HEK293T (cell line): ENCODE results near the gene EXOC1.

Experiments
- CTCF ChIA-PET: fragments of 350-600 bp; formaldehyde crosslinking; extraction: SDS; loops from one replicate; lab custom pipeline; 2021; ENCODE audit warnings: antibody characterized with exemption, inconsistent platforms; lab: Yijun Ruan, JAX
- POLR2A ChIA-PET: fragments of 350-600 bp; formaldehyde crosslinking; extraction: SDS; loops from one replicate; lab custom pipeline; 2020; ENCODE audit warnings: antibody characterized with exemption, inconsistent platforms; lab: Yijun Ruan, JAX
- DNase-seq: peaks from one replicate; pipeline ENCODE4 v3.0.0; 2012; ENCODE audit warnings: mixed read lengths; ENCODE audit errors: extremely low spot score
- ARNT ChIP-seq: fragments of 450-650 bp; IDR thresholded peaks from 2 replicates; pipeline ENCODE4 v1.6.1; 2017; ENCODE audit warnings: mild to moderate bottlenecking
- BHLHE40 ChIP-seq: fragments of 450-650 bp; IDR thresholded peaks from 2 replicates; pipeline ENCODE4 v1.6.1; 2016; ENCODE audit warnings: mild to moderate bottlenecking, moderate library complexity, borderline replicate concordance
- CTBP1 ChIP-seq: fragments of 450-650 bp; IDR thresholded peaks from 2 replicates; pipeline ENCODE4 v1.6.1; 2016; ENCODE audit warnings: borderline replicate concordance
- ELF4 ChIP-seq: fragments of 450-650 bp; IDR thresholded peaks from 2 replicates; pipeline ENCODE4 v1.6.1; 2017; ENCODE audit warnings: antibody characterized with exemption
- FOXA1 ChIP-seq: fragments of 450-650 bp; IDR thresholded peaks from 2 replicates; pipeline ENCODE4 v1.6.1; 2016; ENCODE audit warnings: mild to moderate bottlenecking
- FOXK2 ChIP-seq: fragments of 450-650 bp; IDR thresholded peaks from 2 replicates; pipeline ENCODE4 v1.6.1; 2016; ENCODE audit warnings: mild to moderate bottlenecking
- FOXM1 ChIP-seq: fragments of 450-650 bp; IDR thresholded peaks from 2 replicates; pipeline ENCODE4 v1.6.1; 2017; ENCODE audit warnings: mild to moderate bottlenecking, borderline replicate concordance
- HDGF ChIP-seq: fragments of 450-650 bp; IDR thresholded peaks from 2 replicates; pipeline ENCODE4 v1.6.1; 2017; ENCODE audit warnings: antibody characterized with exemption, borderline replicate concordance
- L3MBTL2 ChIP-seq: fragments of 450-650 bp; conservative IDR thresholded peaks from 2 replicates; pipeline ENCODE4 v1.6.1; 2016; ENCODE audit warnings: mild to moderate bottlenecking
- LEF1 ChIP-seq: fragments of 450-650 bp; IDR thresholded peaks from 2 replicates; pipeline ENCODE4 v1.6.1; 2017; ENCODE audit warnings: mild to moderate bottlenecking, borderline replicate concordance
- NFRKB ChIP-seq: fragments of 450-650 bp; IDR thresholded peaks from 2 replicates; pipeline ENCODE4 v1.6.1; 2016; ENCODE audit warnings: mild to moderate bottlenecking, moderate library complexity
- SP1 ChIP-seq: fragments of 450-650 bp; IDR thresholded peaks from 2 replicates; pipeline ENCODE4 v1.6.1; 2017
- SUZ12 ChIP-seq: fragments of 450-650 bp; IDR thresholded peaks from 2 replicates; pipeline ENCODE4 v1.6.1; 2016; ENCODE audit warnings: mild to moderate bottlenecking
- TARDBP ChIP-seq: fragments of 450-650 bp; IDR thresholded peaks from 2 replicates; pipeline ENCODE4 v1.6.1; 2016
- ZNF384 ChIP-seq: fragments of 450-650 bp; IDR thresholded peaks from 2 replicates; pipeline ENCODE4 v1.6.1; 2016
- TF ChIP-seq, protein P1 (sequence below): fragments of 450-650 bp; IDR thresholded peaks from 2 replicates; pipeline ENCODE4 v1.6.1; 2016

Gene EXOC1

DNA sequence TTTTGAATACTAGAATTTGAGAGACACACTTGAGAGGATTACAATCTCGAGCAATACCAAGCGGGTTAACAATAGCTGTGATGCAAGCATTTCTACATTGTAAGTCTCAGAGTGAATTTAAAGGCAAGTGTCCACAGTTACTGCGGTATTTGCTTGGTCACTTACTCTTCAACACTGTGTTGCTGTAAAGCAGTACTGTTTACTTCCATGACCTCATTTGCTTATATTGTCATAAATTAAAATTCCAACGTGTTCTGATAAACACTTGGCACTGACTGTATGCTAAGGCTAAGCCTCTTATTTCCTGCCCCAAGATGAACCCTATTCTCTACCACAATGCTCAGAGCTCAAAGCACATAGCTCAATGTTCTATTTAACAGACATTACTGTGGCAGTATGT, 22.7 kb upstream of the EXOC1 start:
- ChIA-PET CTCF (no interaction called here), POLR2A (interaction anchor here (1.0 to 1.1 kb wide), 2 partner anchors 11 kb away, joined by 4 read pairs; partner anchors contain the start of gene EXOC1L)
- TF ChIP-seq FOXA1 (no peak), CTBP1 (no peak), FOXK2 (no peak), HDGF (no peak), SP1 (no peak), SUZ12 (no peak), LEF1 (no peak)
- TF ChIP-seq, protein P1, sequence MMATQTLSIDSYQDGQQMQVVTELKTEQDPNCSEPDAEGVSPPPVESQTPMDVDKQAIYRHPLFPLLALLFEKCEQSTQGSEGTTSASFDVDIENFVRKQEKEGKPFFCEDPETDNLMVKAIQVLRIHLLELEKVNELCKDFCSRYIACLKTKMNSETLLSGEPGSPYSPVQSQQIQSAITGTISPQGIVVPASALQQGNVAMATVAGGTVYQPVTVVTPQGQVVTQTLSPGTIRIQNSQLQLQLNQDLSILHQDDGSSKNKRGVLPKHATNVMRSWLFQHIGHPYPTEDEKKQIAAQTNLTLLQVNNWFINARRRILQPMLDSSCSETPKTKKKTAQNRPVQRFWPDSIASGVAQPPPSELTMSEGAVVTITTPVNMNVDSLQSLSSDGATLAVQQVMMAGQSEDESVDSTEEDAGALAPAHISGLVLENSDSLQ, result no peak
- no peak for DNase-seq

DNA sequence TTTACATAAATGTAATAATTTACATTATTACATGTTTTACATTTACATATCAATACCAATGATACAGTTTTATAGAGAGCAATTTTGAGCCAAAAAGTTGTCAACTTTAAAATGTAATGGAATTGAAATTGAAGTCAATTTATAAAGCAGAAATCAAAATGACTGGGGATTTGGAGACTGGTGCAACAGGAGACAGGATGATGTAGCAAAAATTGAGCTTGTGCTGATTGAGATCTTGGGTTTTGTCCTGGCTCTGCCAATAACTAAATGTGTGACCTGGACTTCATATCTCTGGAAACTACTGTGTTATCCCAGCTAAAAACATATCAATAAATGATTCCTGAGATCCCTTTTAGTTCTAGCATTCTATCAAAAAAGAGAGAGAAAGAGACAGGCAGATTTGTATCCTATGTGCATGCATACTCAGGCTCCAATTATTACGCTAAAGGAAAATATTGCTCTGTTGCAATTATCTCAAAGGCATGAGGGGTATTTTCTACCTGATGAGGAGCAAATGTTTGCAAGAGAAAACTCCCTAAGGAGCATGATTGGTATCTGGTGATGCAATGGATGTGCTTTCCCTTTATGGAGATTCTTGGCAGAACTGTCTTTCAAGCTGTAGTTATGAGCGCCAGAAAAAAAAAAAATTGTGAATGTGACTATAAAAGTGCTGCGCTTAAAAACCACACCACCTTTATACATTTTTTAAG, 19.2 kb upstream of the EXOC1 start:
- ChIA-PET CTCF (no interaction called here), POLR2A (no interaction called here)
- no peak for TF ChIP-seq TARDBP
- no peak for TF ChIP-seq HDGF
- TF ChIP-seq FOXA1, result no peak
- DNase-seq, result no peak

DNA sequence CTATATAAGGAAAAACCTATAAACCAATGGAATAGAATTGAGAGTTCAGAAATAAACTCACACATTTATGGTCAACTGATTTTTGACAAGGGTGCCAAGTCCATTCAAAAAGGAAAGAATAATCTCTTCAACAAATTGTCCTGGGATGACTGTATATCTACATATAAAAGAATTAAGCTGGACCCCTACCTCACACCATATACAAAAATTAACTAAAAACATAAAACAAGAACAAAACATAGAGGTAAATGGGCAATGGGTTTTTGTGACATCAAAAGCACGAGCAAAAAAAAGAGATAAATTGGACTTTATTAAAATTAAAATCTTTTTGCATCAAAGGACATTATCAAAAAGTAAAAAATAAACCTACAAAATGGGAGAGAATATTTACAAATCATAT, 15.5 kb upstream of the EXOC1 start:
- TF ChIP-seq ARNT, result no peak
- no peak for TF ChIP-seq BHLHE40
- no peak for TF ChIP-seq ELF4
- no peak for TF ChIP-seq HDGF
- TF ChIP-seq LEF1, result no peak
- TF ChIP-seq SP1, result no peak
- TF ChIP-seq L3MBTL2, result no peak
- no peak for TF ChIP-seq TARDBP
- no peak for TF ChIP-seq ZNF384
- no peak for TF ChIP-seq NFRKB
- TF ChIP-seq CTBP1, result no peak
- CTCF ChIA-PET, result no interaction called here
- no peak for DNase-seq
- POLR2A ChIA-PET, result no interaction called here

DNA sequence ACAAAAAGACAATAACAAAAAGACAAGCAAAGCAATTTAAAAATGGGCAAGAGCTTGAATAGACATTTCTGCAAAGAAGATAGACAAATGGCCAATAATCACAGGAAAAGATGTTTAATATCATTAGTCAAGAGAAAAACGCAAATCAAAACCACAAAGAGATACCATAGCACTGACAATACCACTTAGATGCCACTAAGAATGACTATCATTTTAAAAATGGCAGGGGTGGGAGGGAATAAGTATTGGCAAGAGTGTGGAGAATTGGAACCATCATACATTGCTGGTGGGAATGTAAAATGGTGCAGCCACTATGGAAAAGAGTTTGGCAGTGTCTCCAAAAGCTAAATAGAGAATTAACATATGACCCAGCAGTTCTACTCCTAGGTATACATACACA, 15.1 kb upstream of the EXOC1 start:
- ChIA-PET POLR2A (no interaction called here), CTCF (no interaction called here)
- no peak for DNase-seq
- TF ChIP-seq L3MBTL2 (no peak), HDGF (no peak), NFRKB (no peak), LEF1 (no peak), TARDBP (no peak), SP1 (no peak), SUZ12 (no peak), ELF4 (no peak), FOXK2 (no peak), ARNT (no peak), BHLHE40 (no peak), FOXM1 (no peak), CTBP1 (no peak), FOXA1 (no peak)
- TF ChIP-seq, protein P1, result no peak

DNA sequence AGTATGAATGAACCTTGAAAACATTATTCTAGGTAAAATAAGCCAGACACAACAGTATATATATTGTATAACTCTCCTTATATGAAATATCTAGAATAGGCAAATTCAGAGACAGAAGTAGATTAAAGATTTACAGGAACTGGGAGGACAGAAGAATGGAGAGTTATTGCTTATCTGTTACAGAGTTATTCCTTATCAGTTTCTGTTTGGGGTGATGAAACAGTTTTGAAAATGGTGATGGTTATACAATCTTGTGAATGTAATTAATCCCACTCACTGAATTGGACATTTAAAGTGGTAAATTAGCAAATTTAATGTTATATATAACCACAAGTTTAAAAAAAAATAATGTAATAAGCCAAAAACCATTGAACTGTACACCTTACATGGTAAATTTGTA, 14.5 kb upstream of the EXOC1 start:
- CTCF ChIA-PET, result no interaction called here
- TF ChIP-seq SUZ12 (no peak), NFRKB (no peak), L3MBTL2 (no peak), HDGF (no peak), CTBP1 (no peak), ZNF384 (no peak), FOXM1 (no peak), ELF4 (no peak), BHLHE40 (no peak), TARDBP (no peak), FOXK2 (no peak), SP1 (no peak), LEF1 (no peak), FOXA1 (no peak), ARNT (no peak)
- TF ChIP-seq, protein P1, result no peak
- POLR2A ChIA-PET, result no interaction called here
- DNase-seq, result no peak

DNA sequence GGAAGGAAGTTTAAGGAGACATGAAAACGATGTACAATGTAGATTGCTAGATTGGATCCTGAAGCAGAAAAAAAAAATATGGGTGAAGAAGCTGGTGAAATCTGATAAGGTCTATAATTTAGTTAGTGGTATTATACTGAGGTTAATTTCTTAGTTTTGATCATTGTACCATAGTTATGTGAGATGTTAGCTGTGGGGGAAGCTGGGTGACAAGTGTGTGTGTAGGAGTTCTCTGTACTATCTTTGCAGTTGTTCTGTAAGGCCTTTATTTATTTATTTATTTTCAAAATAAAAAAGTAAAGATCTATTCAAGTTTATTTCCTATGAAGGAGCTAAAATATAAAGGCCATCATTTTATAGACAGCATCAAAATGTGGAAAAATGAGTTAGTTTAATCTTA, 12.5 kb upstream of the EXOC1 start:
- ChIA-PET CTCF (no interaction called here), POLR2A (interaction anchor here (0.6 to 1.3 kb wide), 4 partner anchors 10 to 21 kb away, joined by 3 to 4 read pairs (median 3); partner anchors contain the start of gene EXOC1L)
- no peak for DNase-seq
- no peak for TF ChIP-seq ZNF384
- TF ChIP-seq NFRKB, result no peak
- TF ChIP-seq CTBP1, result no peak
- TF ChIP-seq TARDBP, result no peak
- no peak for TF ChIP-seq HDGF
- TF ChIP-seq SP1, result no peak
- no peak for TF ChIP-seq FOXA1
- TF ChIP-seq FOXK2, result no peak
- TF ChIP-seq SUZ12, result no peak
- TF ChIP-seq, protein P1, result no peak
- TF ChIP-seq BHLHE40, result no peak
- no peak for TF ChIP-seq ELF4
- no peak for TF ChIP-seq LEF1
- TF ChIP-seq ARNT, result no peak
- no peak for TF ChIP-seq FOXM1
- TF ChIP-seq L3MBTL2, result no peak
